HCT116 (cell line): Measurements from ENCODE around the gene NCLN. TPM values are rescaled to one million over a fixed set of nuclear protein-coding genes. Genes with fewer than 3 reads are reported as not detected.

Experiments
- ATAC-seq: fragments of 200-7000 bp; cut with Tn5 transposase; 2 replicates; pipeline ENCODE4 v1.9.1; 2020; ENCODE audit warnings: mild to moderate bottlenecking, moderate library complexity
- BruUV-seq: library from RNA; stranded (reverse); fragments of 400-500 nt; replicated peaks from 2 replicates; lab custom pipeline; 2021; lab: Mats Ljungman, UMichigan
- CTCF ChIA-PET: fragments of 300-600 bp; sonication (Branson Sonifier 250); formaldehyde crosslinking; loops from one replicate; lab custom pipeline; 2021; ENCODE audit warnings: antibody characterized with exemption; lab: Charles Lee
- POLR2A ChIA-PET: fragments of 300-600, 350-600 bp; sonication (Branson Sonifier 250); formaldehyde crosslinking; loops from one replicate; lab custom pipeline; 2021; ENCODE audit warnings: antibody characterized with exemption; lab: Charles Lee
- RAD21 ChIA-PET, 2 experiments: fragments of 300-600 bp; sonication (Branson Sonifier 250); formaldehyde crosslinking; loops; one replicate each; lab custom pipeline; 2023; ENCODE audit warnings: low total read pairs in 2 of 2; ENCODE audit not compliant: uncharacterized antibody in 2 of 2, unreplicated experiment in 2 of 2, low non-redundant PET in 1 of 2; lab: Charles Lee
- DNase-seq: peaks from one replicate; pipeline ENCODE4 v3.0.0-alpha.2; 2010; ENCODE audit warnings: low read depth, low spot score
- H2AFZ ChIP-seq: fragments of 200-600 bp; shearing (Covaris generic), sonication (generic); 2 replicates; pipeline ENCODE4 v1.6.1; 2017; ENCODE audit warnings: low read depth, mixed run types, mixed read lengths, antibody characterized with exemption, low read length; ENCODE audit not compliant: poor library complexity, severe bottlenecking
- H3K27ac ChIP-seq: 2 replicates; pipeline ENCODE4 v1.5.1; 2012; ENCODE audit warnings: low read depth, low read length
- H3K27me3 ChIP-seq: fragments of 200-600 bp; sonication (generic); 2 replicates; pipeline ENCODE4 v1.6.1; 2016; ENCODE audit warnings: mixed run types, low read length, mixed read lengths; ENCODE audit not compliant: insufficient read depth
- H3K36me3 ChIP-seq, 2 experiments: fragments of 200-500 bp in 1 of 2; fragments of 200-600 bp in 1 of 2; sonication (Bioruptor generic) in 1 of 2; sonication (generic) in 1 of 2; 2 replicates each; pipeline versions ENCODE4 v1.5.1 to v1.6.1; 2014 to 2016; ENCODE audit warnings: low read length in 2 of 2, inconsistent platforms in 1 of 2, mixed read lengths in 1 of 2, mixed run types in 1 of 2; ENCODE audit not compliant: insufficient read depth in 2 of 2, control insufficient read depth in 1 of 2
- H3K4me1 ChIP-seq, 2 experiments: fragments of 200-600 bp in 1 of 2; sonication (generic) in 1 of 2; 2 replicates each; pipeline versions ENCODE4 v1.5.1 to v1.6.1; 2012 to 2017; ENCODE audit warnings: low read length in 2 of 2, inconsistent platforms in 1 of 2, mild to moderate bottlenecking in 1 of 2, mixed read lengths in 1 of 2, mixed run types in 1 of 2, moderate library complexity in 1 of 2; ENCODE audit not compliant: insufficient read depth in 2 of 2, control insufficient read depth in 1 of 2
- H3K4me2 ChIP-seq: fragments of 200-600 bp; sonication (generic); 2 replicates; pipeline ENCODE4 v1.6.1; 2017; ENCODE audit warnings: mixed run types, low read length, mixed read lengths
- H3K4me3 ChIP-seq, 2 experiments: fragments of 200-600 bp in 1 of 2; sonication (generic) in 1 of 2; replicated peaks in 1 of 2; 2 replicates each; pipeline ENCODE4 v1.5.1; 2011 to 2016; ENCODE audit warnings: low read length in 2 of 2, control low read depth in 1 of 2, low read depth in 1 of 2, mild to moderate bottlenecking in 1 of 2, mixed read lengths in 1 of 2, mixed run types in 1 of 2
- H3K79me2 ChIP-seq: fragments of 200-600 bp; sonication (generic); 2 replicates; pipeline ENCODE4 v1.6.1; 2017; ENCODE audit warnings: mild to moderate bottlenecking, mixed run types, low read length, moderate library complexity, mixed read lengths; ENCODE audit not compliant: insufficient read depth
- H3K9ac ChIP-seq: fragments of 200-600 bp; sonication (generic); 2 replicates; pipeline ENCODE4 v1.6.1; 2016; ENCODE audit warnings: low read length, mixed read lengths
- H3K9me2 ChIP-seq: fragments of 200-600 bp; sonication (generic), shearing (Covaris generic); 2 replicates; pipeline ENCODE4 v1.6.1; 2017; ENCODE audit warnings: mixed run types, mild to moderate bottlenecking, moderate library complexity; ENCODE audit not compliant: insufficient read depth
- H3K9me3 ChIP-seq, 2 experiments: fragments of 200-500 bp in 1 of 2; fragments of 200-600 bp in 1 of 2; sonication (Bioruptor generic) in 1 of 2; sonication (generic) in 1 of 2; 2 replicates each; pipeline ENCODE4 v1.6.1; 2014 to 2017; ENCODE audit warnings: low read length in 2 of 2, mixed read lengths in 2 of 2, inconsistent platforms in 1 of 2, low read depth in 1 of 2, mild to moderate bottlenecking in 1 of 2, mixed run types in 1 of 2, moderate library complexity in 1 of 2; ENCODE audit not compliant: control insufficient read depth in 1 of 2, insufficient read depth in 1 of 2
- H4K20me1 ChIP-seq: fragments of 200-600 bp; sonication (generic), shearing (Covaris generic); 2 replicates; pipeline ENCODE4 v1.6.1; 2017; ENCODE audit warnings: mixed run types, mild to moderate bottlenecking, moderate library complexity; ENCODE audit not compliant: insufficient read depth
- ATF3 ChIP-seq: IDR thresholded peaks from 2 replicates; pipeline ENCODE4 v1.6.1; 2012
- CBX3 ChIP-seq: IDR thresholded peaks from 2 replicates; pipeline ENCODE4 v1.6.1; 2012; ENCODE audit warnings: low read depth
- CTCF ChIP-seq, 3 experiments: fragments of 200-600 bp in 1 of 3; sonication (generic) in 1 of 3; IDR thresholded peaks in 2 of 3; conservative IDR thresholded peaks in 1 of 3; 2 replicates each; pipeline ENCODE4 v1.5.1; 2012 to 2017; ENCODE audit warnings: low read depth in 2 of 3, low read length in 2 of 3, antibody characterized with exemption in 1 of 3, borderline replicate concordance in 1 of 3, control low read depth in 1 of 3, mild to moderate bottlenecking in 1 of 3, mixed read lengths in 1 of 3, mixed run types in 1 of 3, moderate library complexity in 1 of 3; ENCODE audit not compliant: insufficient read depth in 1 of 3
- EGR1 ChIP-seq: IDR thresholded peaks from 2 replicates; pipeline ENCODE4 v1.6.1; 2012; ENCODE audit warnings: low read depth
- ELF1 ChIP-seq: IDR thresholded peaks from 2 replicates; pipeline ENCODE4 v1.6.1; 2012; ENCODE audit warnings: low read depth, borderline replicate concordance
- EZH2phosphoT487 ChIP-seq: fragments of 200-600 bp; IDR thresholded peaks from 2 replicates; pipeline ENCODE4 v1.6.1; 2018; ENCODE audit warnings: antibody characterized with exemption, borderline replicate concordance
- FOSL1 ChIP-seq: IDR thresholded peaks from 2 replicates; pipeline ENCODE4 v1.6.1; 2012; ENCODE audit warnings: low read depth
- TCF7L2 ChIP-seq: IDR thresholded peaks from 2 replicates; pipeline ENCODE4 v1.7.0; 2011; ENCODE audit warnings: borderline replicate concordance, inconsistent platforms; ENCODE audit not compliant: insufficient read depth, insufficient read length; ENCODE audit errors: extremely low read depth
- YY1 ChIP-seq: IDR thresholded peaks from 2 replicates; pipeline ENCODE4 v1.6.1; 2011; ENCODE audit warnings: low read length, low read depth, moderate library complexity, mild to moderate bottlenecking; ENCODE audit not compliant: insufficient replicate concordance; ENCODE audit errors: extremely low read depth
- ZBTB33 ChIP-seq: IDR thresholded peaks from 2 replicates; pipeline ENCODE4 v1.6.1; 2011; ENCODE audit warnings: mild to moderate bottlenecking, low read length, moderate library complexity; ENCODE audit not compliant: insufficient replicate concordance; ENCODE audit errors: extremely low read depth
- ZFX ChIP-seq: fragments of 450-650 bp; IDR thresholded peaks from 2 replicates; pipeline ENCODE4 v1.6.1; 2017
- intact Hi-C: fragments of 100-400 bp; cut with micrococcal nuclease; formaldehyde crosslinking; loops from 2 replicates; pipeline ENCODE4 v1.10.0; 2022
- total RNA-seq: library from RNA; stranded (reverse); gene quantifications from one replicate; pipeline ENCODE4 v1.2.1, GENCODE V29; 2021; ENCODE audit not compliant: unreplicated experiment
- TF ChIP-seq, protein P1 (sequence below): IDR thresholded peaks from 2 replicates; pipeline ENCODE4 v1.6.1; 2012; ENCODE audit warnings: low read depth

Gene NCLN
- total RNA-seq, 1 experiment from 2014 or later: 119 TPM

GRCh38 chr19:3206216-3206953, 20.7 kb downstream of the NCLN start:
- Histone ChIP-seq H3K4me1 (no peaks in the 10 kb centered on the region), H3K79me2 (no peaks in the 10 kb centered on the region), H3K27ac (no peak overlapping the region), H2AFZ (no peak overlapping the region), H3K36me3 (peaks cover 13 to 27% of the 10 kb centered on the region in 2 experiments; a peak in 3 of 4 replicates), H3K27me3 (no peaks in the 10 kb centered on the region), H3K4me2 (no peak overlapping the region), H3K9me3 (no peaks in the 10 kb centered on the region), H3K4me3 (no peak overlapping the region), H3K9me2 (no peaks in the 10 kb centered on the region), H3K9ac (no peak overlapping the region), H4K20me1 (no peaks in the 10 kb centered on the region)
- ATAC-seq: no peak
- ChIA-PET CTCF (no interaction called here), RAD21 (no interaction called here), POLR2A (no interaction called here)
- TF ChIP-seq CTCF (IDR thresholded peaks at IDR 0.05 in 2 of 3, conservative IDR thresholded peaks at IDR 0.05 in 1 of 3; ENCODE audit: borderline replicate concordance in 1 of 3, insufficient read depth in 1 of 3, low read depth in 2 of 3, low read length in 2 of 3) (no peak), ZBTB33 (no peak), YY1 (no peak), FOSL1 (no peak), ATF3 (no peak), EZH2phosphoT487 (no peak), ELF1 (no peak), EGR1 (no peak), ZFX (no peak), CBX3 (no peak), TCF7L2 (no peak)
- TF ChIP-seq, protein P1, sequence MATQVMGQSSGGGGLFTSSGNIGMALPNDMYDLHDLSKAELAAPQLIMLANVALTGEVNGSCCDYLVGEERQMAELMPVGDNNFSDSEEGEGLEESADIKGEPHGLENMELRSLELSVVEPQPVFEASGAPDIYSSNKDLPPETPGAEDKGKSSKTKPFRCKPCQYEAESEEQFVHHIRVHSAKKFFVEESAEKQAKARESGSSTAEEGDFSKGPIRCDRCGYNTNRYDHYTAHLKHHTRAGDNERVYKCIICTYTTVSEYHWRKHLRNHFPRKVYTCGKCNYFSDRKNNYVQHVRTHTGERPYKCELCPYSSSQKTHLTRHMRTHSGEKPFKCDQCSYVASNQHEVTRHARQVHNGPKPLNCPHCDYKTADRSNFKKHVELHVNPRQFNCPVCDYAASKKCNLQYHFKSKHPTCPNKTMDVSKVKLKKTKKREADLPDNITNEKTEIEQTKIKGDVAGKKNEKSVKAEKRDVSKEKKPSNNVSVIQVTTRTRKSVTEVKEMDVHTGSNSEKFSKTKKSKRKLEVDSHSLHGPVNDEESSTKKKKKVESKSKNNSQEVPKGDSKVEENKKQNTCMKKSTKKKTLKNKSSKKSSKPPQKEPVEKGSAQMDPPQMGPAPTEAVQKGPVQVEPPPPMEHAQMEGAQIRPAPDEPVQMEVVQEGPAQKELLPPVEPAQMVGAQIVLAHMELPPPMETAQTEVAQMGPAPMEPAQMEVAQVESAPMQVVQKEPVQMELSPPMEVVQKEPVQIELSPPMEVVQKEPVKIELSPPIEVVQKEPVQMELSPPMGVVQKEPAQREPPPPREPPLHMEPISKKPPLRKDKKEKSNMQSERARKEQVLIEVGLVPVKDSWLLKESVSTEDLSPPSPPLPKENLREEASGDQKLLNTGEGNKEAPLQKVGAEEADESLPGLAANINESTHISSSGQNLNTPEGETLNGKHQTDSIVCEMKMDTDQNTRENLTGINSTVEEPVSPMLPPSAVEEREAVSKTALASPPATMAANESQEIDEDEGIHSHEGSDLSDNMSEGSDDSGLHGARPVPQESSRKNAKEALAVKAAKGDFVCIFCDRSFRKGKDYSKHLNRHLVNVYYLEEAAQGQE: no peak
- intact Hi-C loops: no loop called here
- DNase-seq: no peak
- BruUV-seq: no TSS peak
